ENCODE data around the gene KRT7. TPM values are rescaled to one million over a fixed set of nuclear protein-coding genes. Genes with fewer than 3 reads are reported as not detected.
"Not testable (repeated sequence)": the region's sequence is repeated elsewhere in the genome, so short reads cannot be mapped to it uniquely, and the experiment has no call there.

The KRT7 gene
- polyA plus RNA-seq, 1 experiment = 659 TPM

DNA sequence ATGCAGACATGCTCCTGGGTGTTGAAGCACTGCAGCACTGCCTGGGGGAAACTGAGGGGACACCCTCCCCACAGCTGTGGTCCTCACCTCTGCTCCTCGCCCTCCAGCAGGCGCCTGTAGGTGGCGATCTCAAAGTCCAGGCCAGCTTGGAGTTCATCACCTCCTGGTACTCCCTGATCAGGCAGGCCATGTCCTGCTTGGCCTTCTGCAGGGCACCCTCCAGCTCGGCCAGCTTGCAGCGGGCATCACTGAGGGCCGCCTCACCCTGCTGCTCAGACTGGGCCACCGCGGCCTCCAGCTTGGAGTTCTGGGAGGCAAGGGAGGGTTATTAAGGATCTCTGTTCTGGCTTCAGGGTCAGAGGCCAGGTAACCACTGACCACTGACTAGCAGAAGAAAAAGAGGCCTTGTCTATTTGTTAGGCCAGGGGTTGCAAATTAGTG is 19.2 kb downstream of the KRT7 start:
- H3K27me3 ChIP-seq (ENCODE audit: control insufficient read depth, insufficient read depth, low read length); H3K4me3 ChIP-seq (ENCODE audit: low read depth, low read length); POLR2A ChIA-PET; H3K36me3 ChIP-seq (ENCODE audit: control insufficient read depth, insufficient read depth, low read length); DNase-seq (ENCODE audit: low read depth): not testable (repeated sequence)
- CTCF ChIA-PET = interaction anchor here (0.7 to 2.1 kb wide), 4 partner anchors 25 to 620 kb away, joined by 3 to 13 read pairs (median 3); no protein-coding TSS in a partner anchor
- 0 out of 2 replicates have a peak, but pooled peaks have one; percentile 20 for TF ChIP-seq CTCF (IDR thresholded peaks at IDR 0.05; ENCODE audit: insufficient read depth, low read depth, low read length)

DNA sequence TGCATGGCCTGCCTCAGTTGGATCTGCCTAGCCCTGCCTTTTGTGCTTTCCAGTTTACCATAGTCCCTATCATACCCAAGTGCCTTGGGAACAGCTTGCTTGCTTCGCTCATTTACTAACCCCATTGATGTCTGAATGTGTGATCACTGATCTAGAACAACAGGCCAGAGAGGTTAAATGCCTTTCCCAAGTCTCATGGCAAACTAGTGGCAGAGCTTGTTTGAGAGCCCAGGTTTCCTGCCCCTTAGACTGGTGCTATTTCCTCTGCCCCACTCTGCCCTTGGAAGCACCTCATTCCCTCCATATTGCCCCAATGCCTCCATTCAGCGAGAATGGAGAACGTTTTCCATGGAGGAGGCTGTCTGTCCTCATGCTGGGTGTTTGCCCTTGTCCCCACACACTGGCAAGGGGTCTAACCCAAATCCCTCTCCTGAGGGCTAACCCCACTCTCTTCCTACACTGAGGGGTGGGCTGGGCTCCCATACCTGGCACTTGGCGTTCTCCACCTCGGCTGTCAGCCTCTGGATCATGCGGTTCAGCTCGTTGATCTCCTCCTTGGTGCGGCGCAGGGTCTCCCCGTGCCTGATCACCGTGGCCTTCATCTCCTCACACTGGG is 19.8 kb downstream of the KRT7 start:
- no peak for TF ChIP-seq CTCF (IDR thresholded peaks at IDR 0.05; ENCODE audit: insufficient read depth, low read depth, low read length)
- Histone ChIP-seq H3K36me3 (ENCODE audit: control insufficient read depth, insufficient read depth, low read length) (no peaks in the 10 kb centered on the region; the same call in 1 of the 2 replicates), H3K27me3 (ENCODE audit: control insufficient read depth, insufficient read depth, low read length) (peaks cover 4% of the 10 kb centered on the region), H3K4me3 (ENCODE audit: low read depth, low read length) (no peak overlapping the region)
- ChIA-PET CTCF (interaction anchor here (1.0 to 4.8 kb wide), 2 partner anchors 16 to 26 kb away, joined by 3 to 16 read pairs; no protein-coding TSS in a partner anchor), POLR2A (no interaction called here)
- DNase-seq (ENCODE audit: low read depth) = no peak

DNA sequence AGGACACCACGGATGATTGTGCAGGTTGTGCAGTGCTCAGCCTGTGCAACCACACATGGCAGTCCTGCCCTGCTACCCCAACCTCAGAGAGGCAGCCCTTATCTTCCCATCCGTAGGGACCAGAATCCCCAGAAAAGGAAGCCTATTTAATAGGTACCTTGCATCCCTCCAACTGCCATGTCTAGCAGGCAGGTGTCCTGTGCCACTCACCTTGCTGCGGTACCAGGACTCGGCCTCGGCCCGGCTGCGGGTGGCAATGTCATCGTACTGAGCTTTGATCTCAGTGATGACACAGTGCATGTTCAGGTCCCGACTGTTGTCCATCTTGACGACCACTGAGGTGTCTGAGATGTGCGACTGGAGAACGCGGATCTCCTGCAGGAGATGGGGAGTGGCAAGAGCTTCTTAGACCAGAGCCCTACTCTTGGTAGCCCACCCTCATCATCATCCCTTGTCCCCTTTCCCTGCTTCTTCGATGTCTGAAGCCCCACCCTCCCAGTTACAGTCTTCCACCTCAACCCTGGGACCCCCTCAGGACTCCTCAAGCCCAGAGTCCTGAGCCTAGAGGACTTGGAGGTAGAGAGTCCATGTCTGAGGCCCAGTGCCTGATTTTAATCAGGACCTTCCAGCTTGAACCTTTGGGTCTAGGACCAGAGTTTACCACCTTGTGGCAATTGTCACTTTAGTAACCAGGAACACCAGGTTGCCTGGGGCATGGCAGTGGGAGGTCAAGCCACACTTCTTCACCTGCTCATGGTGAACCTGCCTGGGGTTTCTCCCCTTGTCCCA is 20.5 kb downstream of the KRT7 start:
- no peak for TF ChIP-seq CTCF (IDR thresholded peaks at IDR 0.05; ENCODE audit: insufficient read depth, low read depth, low read length)
- CTCF ChIA-PET = interaction anchor here (1.0 to 4.8 kb wide), 2 partner anchors 16 to 26 kb away, joined by 3 to 16 read pairs; no protein-coding TSS in a partner anchor
- no peak for DNase-seq (ENCODE audit: low read depth)
- POLR2A ChIA-PET = no interaction called here
- no peak overlapping the region for H3K4me3 ChIP-seq (ENCODE audit: low read depth, low read length)
- H3K36me3 ChIP-seq (ENCODE audit: control insufficient read depth, insufficient read depth, low read length) = no peaks in the 10 kb centered on the region; the same call in 1 of the 2 replicates
- H3K27me3 ChIP-seq (ENCODE audit: control insufficient read depth, insufficient read depth, low read length) = peaks cover 4% of the 10 kb centered on the region

DNA sequence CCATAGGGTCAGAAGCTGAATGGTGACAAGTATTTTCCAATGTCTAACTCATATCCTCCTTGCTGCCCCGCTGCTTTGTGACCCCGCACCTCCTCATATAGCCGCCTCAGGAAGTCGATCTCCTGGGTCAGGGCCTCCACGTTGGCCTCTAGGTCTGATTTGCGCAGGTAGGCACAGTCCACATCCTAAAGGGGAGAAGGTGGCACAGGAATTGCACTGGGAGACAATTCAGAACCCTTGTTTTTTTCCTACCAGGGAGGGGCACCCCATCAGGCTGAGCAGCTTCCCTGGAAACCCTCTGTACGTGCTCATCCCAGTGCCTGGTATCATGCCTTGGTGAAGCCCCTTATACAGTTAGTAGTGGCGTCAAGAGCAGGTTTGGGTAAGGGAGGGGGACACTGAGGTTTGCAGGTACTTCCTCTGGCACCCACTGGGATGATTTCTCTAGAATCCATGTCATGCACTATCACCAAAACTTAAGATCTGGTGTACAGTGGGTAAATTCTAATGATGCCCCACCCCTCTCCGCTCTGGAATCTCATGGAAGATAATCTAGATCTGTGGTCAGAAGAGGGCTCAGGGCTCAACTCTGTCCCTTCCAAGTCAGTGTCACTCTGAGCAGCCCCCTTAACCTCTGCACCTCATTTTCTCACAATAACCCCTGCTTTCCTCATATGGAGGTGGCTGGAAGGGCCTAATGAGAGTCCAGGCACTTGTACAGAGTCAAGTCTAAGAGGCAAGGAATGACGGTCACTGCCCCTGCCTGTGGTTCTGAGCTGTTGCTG is 21.3 kb downstream of the KRT7 start:
- no peak overlapping the region for H3K4me3 ChIP-seq (ENCODE audit: low read depth, low read length)
- no peaks in the 10 kb centered on the region for H3K36me3 ChIP-seq (ENCODE audit: control insufficient read depth, insufficient read depth, low read length)
- DNase-seq (ENCODE audit: low read depth) = no peak
- peaks cover 4% of the 10 kb centered on the region for H3K27me3 ChIP-seq (ENCODE audit: control insufficient read depth, insufficient read depth, low read length)
- ChIA-PET CTCF (interaction anchor here (1.2 to 4.8 kb wide), 2 partner anchors 20 to 25 kb away, joined by 3 to 16 read pairs; partner anchors contain the start of gene KRT86), POLR2A (no interaction called here)
- no peak for TF ChIP-seq CTCF (IDR thresholded peaks at IDR 0.05; ENCODE audit: insufficient read depth, low read depth, low read length)

All from BJ (cell line).